GM23338 (cell line): ENCODE measurements around the gene POLA1.

ENCODE experiments used
- CTCF ChIP-seq, 2 experiments: fragments of 200-600 bp in 1 of 2; sonication (generic) in 1 of 2; conservative IDR thresholded peaks; 2 replicates each; pipeline versions ENCODE4 v1.5.1 to v1.6.1; 2016 to 2017; ENCODE audit warnings: antibody characterized with exemption in 2 of 2, low read depth in 2 of 2, mild to moderate bottlenecking in 2 of 2, moderate library complexity in 1 of 2
- EZH2 ChIP-seq: fragments of 200-600 bp; sonication (generic); IDR thresholded peaks from one replicate; pipeline ENCODE4 v1.8.0; 2017; ENCODE audit warnings: antibody characterized with exemption, mild to moderate bottlenecking, low read depth; ENCODE audit not compliant: unreplicated experiment
- JUNB ChIP-seq: IDR thresholded peaks from one replicate; pipeline ENCODE4 v1.6.1; 2016; ENCODE audit warnings: antibody characterized with exemption; ENCODE audit not compliant: unreplicated experiment
- POLR2AphosphoS5 ChIP-seq: IDR thresholded peaks from 2 replicates; pipeline ENCODE4 v1.6.1; 2016; ENCODE audit warnings: antibody characterized with exemption, low read depth
- ZNF114 ChIP-seq: fragments of 250-450 bp; sonication (Bioruptor Pico); IDR thresholded peaks from 2 replicates; pipeline ENCODE4 v1.5.0; 2020; ENCODE audit warnings: mild to moderate bottlenecking, moderate library complexity

- TF ChIP-seq JUNB (no peak), POLR2AphosphoS5 (no peak), CTCF (conservative IDR thresholded peaks at IDR 0.05; ENCODE audit: low read depth in 2 of 2) (no peak), EZH2 (no peak), ZNF114 (no peak)
Measured at GRCh38 chrX:24961809-24962208, 268.1 kb downstream of the POLA1 start.
